IMR-90 (cell line): Measurements from ENCODE around the gene TAF3. TPM values are rescaled to one million over a fixed set of nuclear protein-coding genes. Genes with fewer than 3 reads are reported as not detected.
A peak's percentile ranks its signal among the peaks of the same experiment; 100 is the strongest.

Experiments used
- ATAC-seq: fragments of 200-7000 bp; cut with Tn5 transposase; 2 replicates; pipeline ENCODE4 v1.9.1; 2020; ENCODE audit warnings: low read depth, mild to moderate bottlenecking, moderate library complexity
- BruUV-seq: library from RNA; stranded (reverse); fragments of 400-500 nt; replicated peaks from 2 replicates; lab custom pipeline; 2021; lab: Mats Ljungman, UMichigan
- CTCF ChIA-PET: fragments of 300-600 bp; formaldehyde crosslinking; extraction: SDS; loops from one replicate; lab custom pipeline; 2021; ENCODE audit warnings: antibody characterized with exemption; lab: Yijun Ruan, JAX
- POLR2A ChIA-PET: fragments of 300-600 bp; sonication (Branson Sonifier 250); formaldehyde crosslinking; loops from one replicate; lab custom pipeline; 2022; ENCODE audit warnings: antibody characterized with exemption; ENCODE audit not compliant: unreplicated experiment; lab: Charles Lee
- DNase-seq: peaks from one replicate; pipeline ENCODE4 v3.0.0; 2013
- H2AFZ ChIP-seq: replicated peaks from 2 replicates; pipeline ENCODE3; 2013; ENCODE audit warnings: low read length, mild to moderate bottlenecking; ENCODE audit not compliant: poor library complexity
- H2AK5ac ChIP-seq: 2 replicates; pipeline ENCODE4 v1.6.1; 2013; ENCODE audit warnings: low read depth, low read length, inconsistent platforms
- H2AK9ac ChIP-seq: replicated peaks from 2 replicates; pipeline ENCODE3; 2013; ENCODE audit warnings: mild to moderate bottlenecking, low read depth, low read length, moderate library complexity; ENCODE audit not compliant: poor library complexity
- H2BK120ac ChIP-seq: 2 replicates; pipeline ENCODE4 v1.6.1; 2013; ENCODE audit warnings: low read depth, low read length, inconsistent platforms
- H2BK15ac ChIP-seq: 3 replicates; pipeline ENCODE4 v1.6.1; 2013; ENCODE audit warnings: low read depth, low read length, inconsistent platforms
- H2BK20ac ChIP-seq: 2 replicates; pipeline ENCODE4 v1.6.1; 2013; ENCODE audit warnings: low read depth, mild to moderate bottlenecking, inconsistent platforms, low read length, moderate library complexity
- H2BK5ac ChIP-seq: 2 replicates; pipeline ENCODE4 v1.6.1; 2013; ENCODE audit warnings: mild to moderate bottlenecking, low read depth, low read length, inconsistent platforms; ENCODE audit not compliant: poor library complexity, severe bottlenecking
- H3K14ac ChIP-seq: replicated peaks from 2 replicates; pipeline ENCODE4 v1.6.1; 2013; ENCODE audit warnings: low read depth, low read length, inconsistent platforms
- H3K18ac ChIP-seq: 2 replicates; pipeline ENCODE4 v1.6.1; 2013; ENCODE audit warnings: low read depth, low read length, control low read depth
- H3K23ac ChIP-seq: 2 replicates; pipeline ENCODE4 v1.6.1; 2013; ENCODE audit warnings: low read depth, low read length, inconsistent platforms
- H3K27ac ChIP-seq: 2 replicates; pipeline ENCODE4 v1.5.1; 2013; ENCODE audit warnings: mild to moderate bottlenecking, control low read depth, low read length; ENCODE audit not compliant: insufficient read depth
- H3K27me3 ChIP-seq: 2 replicates; pipeline ENCODE4 v1.6.1; 2013; ENCODE audit warnings: low read length; ENCODE audit not compliant: control insufficient read depth, insufficient read depth
- H3K36me3 ChIP-seq: 2 replicates; pipeline ENCODE4 v1.6.1; 2013; ENCODE audit warnings: low read length, mixed read lengths; ENCODE audit not compliant: control insufficient read depth, insufficient read depth
- H3K4ac ChIP-seq: 2 replicates; pipeline ENCODE4 v1.6.1; 2013; ENCODE audit warnings: low read depth, low read length, inconsistent platforms
- H3K4me1 ChIP-seq: 2 replicates; pipeline ENCODE4 v1.6.1; 2013; ENCODE audit warnings: low read length, mixed read lengths; ENCODE audit not compliant: control insufficient read depth, insufficient read depth
- H3K4me2 ChIP-seq: 2 replicates; pipeline ENCODE4 v1.6.1; 2013; ENCODE audit warnings: low read depth, mild to moderate bottlenecking, control low read depth, low read length, moderate library complexity
- H3K4me3 ChIP-seq: 2 replicates; pipeline ENCODE4 v1.5.1; 2013; ENCODE audit warnings: low read depth, mild to moderate bottlenecking, control low read depth, low read length, moderate library complexity; ENCODE audit not compliant: insufficient read depth
- H3K56ac ChIP-seq: 2 replicates; pipeline ENCODE4 v1.6.1; 2013; ENCODE audit warnings: low read length, inconsistent platforms; ENCODE audit not compliant: insufficient read depth; ENCODE audit errors: extremely low read depth
- H3K79me1 ChIP-seq, 2 experiments: 2 replicates each; pipeline ENCODE4 v1.6.1; 2013; ENCODE audit warnings: low read length in 2 of 2, inconsistent platforms in 1 of 2, low read depth in 1 of 2
- H3K9ac ChIP-seq: 2 replicates; pipeline ENCODE4 v1.6.1; 2013; ENCODE audit warnings: low read depth, low read length, control low read depth
- H3K9me1 ChIP-seq: 2 replicates; pipeline ENCODE4 v1.6.1; 2013; ENCODE audit warnings: low read length, inconsistent platforms; ENCODE audit not compliant: insufficient read depth
- H3K9me3 ChIP-seq: 2 replicates; pipeline ENCODE4 v1.6.1; 2013; ENCODE audit warnings: low read length; ENCODE audit not compliant: control insufficient read depth, insufficient read depth
- H4K20me1 ChIP-seq: 2 replicates; pipeline ENCODE4 v1.6.1; 2013; ENCODE audit warnings: low read length, inconsistent platforms; ENCODE audit not compliant: insufficient read depth
- H4K5ac ChIP-seq: 2 replicates; pipeline ENCODE4 v1.6.1; 2013; ENCODE audit warnings: mild to moderate bottlenecking, low read depth, low read length, control low read depth
- H4K8ac ChIP-seq, 2 experiments: 2 replicates each; pipeline ENCODE4 v1.6.1; 2013; ENCODE audit warnings: low read depth in 2 of 2, low read length in 2 of 2, control low read depth in 1 of 2, inconsistent platforms in 1 of 2
- H4K91ac ChIP-seq: 2 replicates; pipeline ENCODE4 v1.6.1; 2013; ENCODE audit warnings: low read depth, low read length, inconsistent platforms; ENCODE audit not compliant: insufficient read depth
- CEBPB ChIP-seq: IDR thresholded peaks from 2 replicates; pipeline ENCODE4 v1.6.1; 2012; ENCODE audit warnings: low read depth, low read length, improper control_type of control experiment
- MXI1 ChIP-seq: IDR thresholded peaks from 2 replicates; pipeline ENCODE4 v1.6.1; 2012; ENCODE audit warnings: low read depth, mild to moderate bottlenecking, low read length, moderate library complexity, borderline replicate concordance
- WGBS, 2 experiments: methylation state at CpG; one replicate each; pipeline versions ENCODE4 v1.1.5 to v1.1.7; 2013; ENCODE audit warnings: missing lambda C conversion rate in 2 of 2; ENCODE audit not compliant: insufficient read length in 1 of 2; ENCODE audit errors: extremely low coverage in 2 of 2; 5-methylcytosine and 5-hydroxymethylcytosine counted together
- dilution Hi-C: fragments of 300-500 bp; cut with HindIII; formaldehyde crosslinking; loops from one replicate; pipeline ENCODE4 v1.14.3; 2018; ENCODE audit warnings: low sequenced_read_pairs; ENCODE audit not compliant: unreplicated experiment
- in situ Hi-C: fragments of 300-500 bp; cut with MboI; formaldehyde crosslinking; loops from 3 replicates; pipeline ENCODE4 v1.14.3; 2019; ENCODE audit warnings: low sequenced_read_pairs, inconsistent platforms, mixed read lengths
- intact Hi-C: fragments of 100-400 bp; cut with micrococcal nuclease; formaldehyde crosslinking; loops from 2 replicates; pipeline ENCODE4 v1.10.0; 2022
- polyA plus RNA-seq, 3 experiments: library from polyadenylated mRNA; depleted of rRNA; stranded (reverse); fragments of >200 nt; gene quantifications; 2 replicates each; pipeline ENCODE4 v1.2.3, GENCODE V29; 2012; ENCODE audit warnings: low replicate concordance in 1 of 3
- total RNA-seq: library from RNA; depleted of rRNA; stranded (reverse); fragments of >200 nt; gene quantifications from 2 replicates; pipeline ENCODE4 v1.2.3, GENCODE V29; 2012
- TF ChIP-seq, protein P1 (sequence below): fragments of 150-350 bp; IDR thresholded peaks from 2 replicates; pipeline ENCODE4 v1.6.1; 2016; ENCODE audit warnings: low read depth, mild to moderate bottlenecking, low read length, moderate library complexity, borderline replicate concordance

Gene TAF3
- total and polyA plus RNA-seq, 2 of the 4 experiments (the other 2 are of a cell fraction), result 1.4 to 2.3 TPM

- ChIA-PET CTCF (no interaction called here), POLR2A (no interaction called here)
- intact Hi-C loops, result no loop called here
- Histone ChIP-seq H2BK20ac (no peak overlapping the region), H2AK5ac (no peak overlapping the region), H2AK9ac (no peak overlapping the region), H2AFZ (no peak overlapping the region), H3K4me2 (no peak overlapping the region), H3K9me1 (0 out of 2 replicates have a peak, but pooled peaks cover 8% of the 10 kb centered on the region), H2BK15ac (no peak overlapping the region), H3K27ac (no peak overlapping the region), H3K36me3 (no peaks in the 10 kb centered on the region), H4K5ac (no peak overlapping the region), H3K9me3 (no peaks in the 10 kb centered on the region), H3K18ac (no peak overlapping the region), H3K14ac (no peak overlapping the region), H3K4me1 (0 out of 2 replicates have a peak, but pooled peaks cover 2% of the 10 kb centered on the region), H3K4me3 (no peak overlapping the region), H4K91ac (no peak overlapping the region), H2BK120ac (no peak overlapping the region), H4K8ac (no peak overlapping the region), H3K27me3 (no peaks in the 10 kb centered on the region), H3K4ac (no peak overlapping the region), H2BK5ac (no peak overlapping the region), H3K79me1 (peaks cover 33 to 35% of the 10 kb centered on the region in 2 experiments), H3K23ac (no peak overlapping the region), H4K20me1 (no peaks in the 10 kb centered on the region; the same call in 1 of the 2 replicates), H3K9ac (no peak overlapping the region), H3K56ac (no peak overlapping the region)
- TF ChIP-seq CEBPB (peak; percentile 29; the same call in 1 of the 2 replicates), MXI1 (no peak)
- TF ChIP-seq, protein P1, sequence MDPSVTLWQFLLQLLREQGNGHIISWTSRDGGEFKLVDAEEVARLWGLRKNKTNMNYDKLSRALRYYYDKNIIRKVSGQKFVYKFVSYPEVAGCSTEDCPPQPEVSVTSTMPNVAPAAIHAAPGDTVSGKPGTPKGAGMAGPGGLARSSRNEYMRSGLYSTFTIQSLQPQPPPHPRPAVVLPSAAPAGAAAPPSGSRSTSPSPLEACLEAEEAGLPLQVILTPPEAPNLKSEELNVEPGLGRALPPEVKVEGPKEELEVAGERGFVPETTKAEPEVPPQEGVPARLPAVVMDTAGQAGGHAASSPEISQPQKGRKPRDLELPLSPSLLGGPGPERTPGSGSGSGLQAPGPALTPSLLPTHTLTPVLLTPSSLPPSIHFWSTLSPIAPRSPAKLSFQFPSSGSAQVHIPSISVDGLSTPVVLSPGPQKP, result no peak
- no TSS peak for BruUV-seq
- no peak for DNase-seq
- in situ Hi-C loops, result no loop called here
- ATAC-seq, result no peak
- dilution Hi-C loops, result no loop called here
- 100% methylated on average over 1 of the region's 2 CpGs; no CpG with 5 or more reads in 1 of the 2 experiments for WGBS, 2 experiments
Observed at GRCh38 chr10:7836571-7836970, 18.3 kb downstream of the TAF3 start.
